Measurements from ENCODE around the gene RABL2B. TPM values are rescaled to one million over a fixed set of nuclear protein-coding genes. Genes with fewer than 3 reads are reported as not detected.

RABL2B gene
- total RNA-seq, 6 experiments from 2014 or later: 14.8 to 18.9 (median 17.4) TPM

DNA sequence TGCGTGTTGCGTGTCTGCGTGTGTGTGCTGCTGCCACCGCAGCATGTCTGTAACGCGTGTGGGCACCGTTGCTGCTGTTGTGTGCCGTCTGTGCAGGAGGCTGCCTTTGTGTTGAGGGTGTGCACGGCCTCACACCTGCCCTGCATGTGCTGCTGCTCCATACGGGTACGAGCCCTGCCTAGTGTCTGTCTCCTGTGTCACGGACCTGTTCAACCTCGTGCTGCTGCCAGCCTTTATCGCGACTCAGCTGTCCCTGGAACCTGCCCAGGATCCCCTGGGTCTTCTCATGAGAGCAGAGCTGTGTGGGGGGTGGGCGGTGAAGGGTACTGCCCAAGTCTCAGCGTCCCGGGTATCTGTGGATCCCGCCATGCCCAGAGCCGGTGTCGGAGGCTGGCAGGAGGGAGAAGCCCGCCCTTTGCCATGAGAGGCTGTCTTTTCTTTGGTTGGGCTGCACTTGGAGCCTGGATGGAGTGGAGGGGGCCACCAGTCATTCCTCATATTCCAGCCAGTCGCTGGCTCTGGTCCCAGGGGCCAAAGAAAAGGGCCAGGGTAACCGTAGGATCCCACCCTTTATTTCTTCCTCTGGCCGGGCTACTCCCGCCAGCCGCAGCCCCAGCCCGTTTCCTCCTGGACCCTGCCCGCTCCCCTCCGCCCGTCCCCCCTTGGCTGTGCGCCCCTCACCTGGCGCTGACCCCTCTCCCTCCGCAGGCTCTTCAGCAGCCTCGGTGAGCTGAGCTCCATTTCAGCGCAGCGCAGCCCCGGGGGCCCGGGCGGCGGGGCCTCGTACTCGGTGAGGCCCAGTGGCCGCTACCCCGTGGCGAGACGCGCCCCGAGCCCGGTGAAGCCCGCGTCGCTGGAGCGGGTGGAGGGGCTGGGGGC, 53.2 kb downstream of the RABL2B start:
- peaks cover 22% of the 10 kb centered on the region for H3K27me3 Mint-ChIP-seq (ENCODE audit: insufficient read depth)
- peaks cover 21% of the 10 kb centered on the region for H3K4me1 Mint-ChIP-seq (ENCODE audit: low read depth)
- TF ChIP-seq, protein P1, sequence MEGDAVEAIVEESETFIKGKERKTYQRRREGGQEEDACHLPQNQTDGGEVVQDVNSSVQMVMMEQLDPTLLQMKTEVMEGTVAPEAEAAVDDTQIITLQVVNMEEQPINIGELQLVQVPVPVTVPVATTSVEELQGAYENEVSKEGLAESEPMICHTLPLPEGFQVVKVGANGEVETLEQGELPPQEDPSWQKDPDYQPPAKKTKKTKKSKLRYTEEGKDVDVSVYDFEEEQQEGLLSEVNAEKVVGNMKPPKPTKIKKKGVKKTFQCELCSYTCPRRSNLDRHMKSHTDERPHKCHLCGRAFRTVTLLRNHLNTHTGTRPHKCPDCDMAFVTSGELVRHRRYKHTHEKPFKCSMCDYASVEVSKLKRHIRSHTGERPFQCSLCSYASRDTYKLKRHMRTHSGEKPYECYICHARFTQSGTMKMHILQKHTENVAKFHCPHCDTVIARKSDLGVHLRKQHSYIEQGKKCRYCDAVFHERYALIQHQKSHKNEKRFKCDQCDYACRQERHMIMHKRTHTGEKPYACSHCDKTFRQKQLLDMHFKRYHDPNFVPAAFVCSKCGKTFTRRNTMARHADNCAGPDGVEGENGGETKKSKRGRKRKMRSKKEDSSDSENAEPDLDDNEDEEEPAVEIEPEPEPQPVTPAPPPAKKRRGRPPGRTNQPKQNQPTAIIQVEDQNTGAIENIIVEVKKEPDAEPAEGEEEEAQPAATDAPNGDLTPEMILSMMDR (IDR thresholded peaks at IDR 0.05): no peak
- H3K36me3 Mint-ChIP-seq (ENCODE audit: low read depth): no peaks in the 10 kb centered on the region
- DNase-seq: no peak
- H3K4me3 Mint-ChIP-seq: no peak overlapping the region
- H3K27ac Mint-ChIP-seq: no peak overlapping the region
- no peaks in the 10 kb centered on the region for H3K9me3 Mint-ChIP-seq

DNA sequence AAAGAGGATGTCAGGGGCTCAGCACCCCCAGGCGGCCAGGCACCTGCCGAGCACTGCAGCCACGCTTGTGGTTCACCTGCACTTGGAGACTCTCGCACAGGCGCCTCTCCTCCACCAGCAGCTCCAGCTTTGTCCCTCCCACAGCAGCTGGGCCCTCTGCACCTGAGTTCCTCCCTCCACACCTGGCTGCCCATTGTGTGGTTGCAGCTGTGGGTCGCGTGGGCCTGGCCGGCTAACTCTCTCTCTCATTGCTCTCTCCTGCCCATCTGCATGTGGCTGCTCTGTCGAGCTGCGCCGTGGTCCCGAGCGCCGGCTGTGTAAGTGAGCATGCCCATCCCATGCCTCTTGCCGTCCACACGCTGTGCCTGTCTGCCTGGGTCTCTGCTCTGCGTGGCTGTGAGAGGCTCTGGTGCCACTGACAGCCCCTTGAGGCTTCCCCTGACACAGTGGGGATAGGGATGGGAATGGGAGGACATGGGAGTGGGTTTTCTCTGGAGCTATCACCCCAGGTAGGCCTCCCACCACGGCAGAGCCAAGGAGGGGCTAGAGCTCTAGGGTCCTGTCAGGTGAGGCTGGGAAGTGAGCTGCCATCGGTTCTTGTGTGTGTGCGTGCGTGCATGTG, 53.9 kb downstream of the RABL2B start:
- H3K4me1 Mint-ChIP-seq (ENCODE audit: low read depth): peaks cover 21% of the 10 kb centered on the region
- no peaks in the 10 kb centered on the region for H3K9me3 Mint-ChIP-seq
- TF ChIP-seq, protein P1 (IDR thresholded peaks at IDR 0.05): no peak
- H3K36me3 Mint-ChIP-seq (ENCODE audit: low read depth): no peaks in the 10 kb centered on the region
- no peak overlapping the region for H3K27ac Mint-ChIP-seq
- no peak for DNase-seq
- H3K4me3 Mint-ChIP-seq: no peak overlapping the region
- peaks cover 17% of the 10 kb centered on the region for H3K27me3 Mint-ChIP-seq (ENCODE audit: insufficient read depth)

DNA sequence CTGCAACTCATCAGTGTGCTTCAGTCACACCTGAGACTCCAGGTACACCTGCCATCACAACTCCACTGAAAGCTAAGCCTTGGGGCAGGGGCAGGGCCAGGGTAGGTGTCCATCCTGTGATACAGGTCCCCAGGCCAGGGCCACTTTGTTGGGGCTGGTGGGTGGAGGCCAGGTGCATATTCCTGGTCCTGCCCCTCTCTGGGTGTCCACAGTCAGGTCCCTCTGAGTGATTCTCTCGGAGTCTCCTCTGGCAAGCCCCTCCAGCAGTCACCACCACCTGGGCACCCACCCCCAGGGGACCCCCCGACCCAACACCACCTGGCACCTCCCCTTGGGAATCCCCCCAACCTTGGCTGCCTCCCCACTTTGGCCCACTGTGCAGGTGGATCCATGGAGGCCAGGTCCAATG, 54.9 kb downstream of the RABL2B start:
- Mint-ChIP-seq H3K9me3 (no peaks in the 10 kb centered on the region), H3K27ac (no peak overlapping the region), H3K36me3 (ENCODE audit: low read depth) (no peaks in the 10 kb centered on the region), H3K4me3 (no peak overlapping the region), H3K4me1 (ENCODE audit: low read depth) (peaks cover 14% of the 10 kb centered on the region), H3K27me3 (ENCODE audit: insufficient read depth) (peaks cover 13% of the 10 kb centered on the region)
- TF ChIP-seq, protein P1 (IDR thresholded peaks at IDR 0.05): no peak
- no peak for DNase-seq

DNA sequence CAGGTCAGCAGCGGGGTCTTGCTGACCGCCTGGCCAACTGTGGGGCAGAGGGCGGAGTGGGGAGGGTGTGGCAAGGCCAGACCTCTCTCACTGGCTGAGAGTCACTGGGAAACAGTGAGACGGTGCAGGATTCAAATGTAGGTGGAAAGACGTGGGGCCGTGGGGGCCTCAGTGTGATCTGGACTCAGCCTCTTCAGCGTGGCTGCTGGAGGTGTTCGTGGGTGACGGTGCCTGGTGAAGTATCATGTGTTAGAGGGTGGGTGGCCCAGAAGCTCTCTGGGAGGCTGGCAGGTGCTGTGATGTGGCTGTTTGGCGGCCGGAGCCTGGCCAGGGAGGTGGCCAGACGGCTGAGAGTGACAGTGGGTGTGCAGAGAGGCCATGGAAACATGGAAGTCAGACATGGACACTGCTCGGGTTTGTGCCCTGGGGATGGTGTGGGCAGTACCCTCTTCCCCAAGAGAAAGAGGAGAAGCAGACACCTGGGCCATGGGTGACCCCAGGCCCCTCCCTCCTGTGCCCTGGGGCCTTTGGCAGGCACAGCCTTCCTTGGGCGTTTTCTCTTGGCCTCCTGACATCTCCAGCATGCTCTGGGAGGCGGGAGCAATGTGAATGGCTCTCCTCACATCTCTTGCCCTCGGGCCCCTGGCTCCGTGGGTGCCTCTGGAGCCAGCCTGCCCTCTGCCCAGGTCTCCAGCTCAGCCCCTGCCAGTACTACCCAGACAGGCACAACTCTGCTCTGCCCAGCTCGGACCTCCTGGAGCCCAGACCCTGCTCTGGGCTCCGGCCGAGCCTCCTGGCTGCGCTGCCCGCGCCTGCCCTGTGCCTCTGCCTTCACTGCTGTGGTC, 55.5 kb downstream of the RABL2B start:
- Mint-ChIP-seq H3K27ac (no peak overlapping the region), H3K36me3 (ENCODE audit: low read depth) (no peaks in the 10 kb centered on the region), H3K27me3 (ENCODE audit: insufficient read depth) (peaks cover 17% of the 10 kb centered on the region), H3K9me3 (no peaks in the 10 kb centered on the region), H3K4me3 (no peak overlapping the region), H3K4me1 (ENCODE audit: low read depth) (peaks cover 8% of the 10 kb centered on the region)
- no peak for DNase-seq
- TF ChIP-seq, protein P1 (IDR thresholded peaks at IDR 0.05): no peak

DNA sequence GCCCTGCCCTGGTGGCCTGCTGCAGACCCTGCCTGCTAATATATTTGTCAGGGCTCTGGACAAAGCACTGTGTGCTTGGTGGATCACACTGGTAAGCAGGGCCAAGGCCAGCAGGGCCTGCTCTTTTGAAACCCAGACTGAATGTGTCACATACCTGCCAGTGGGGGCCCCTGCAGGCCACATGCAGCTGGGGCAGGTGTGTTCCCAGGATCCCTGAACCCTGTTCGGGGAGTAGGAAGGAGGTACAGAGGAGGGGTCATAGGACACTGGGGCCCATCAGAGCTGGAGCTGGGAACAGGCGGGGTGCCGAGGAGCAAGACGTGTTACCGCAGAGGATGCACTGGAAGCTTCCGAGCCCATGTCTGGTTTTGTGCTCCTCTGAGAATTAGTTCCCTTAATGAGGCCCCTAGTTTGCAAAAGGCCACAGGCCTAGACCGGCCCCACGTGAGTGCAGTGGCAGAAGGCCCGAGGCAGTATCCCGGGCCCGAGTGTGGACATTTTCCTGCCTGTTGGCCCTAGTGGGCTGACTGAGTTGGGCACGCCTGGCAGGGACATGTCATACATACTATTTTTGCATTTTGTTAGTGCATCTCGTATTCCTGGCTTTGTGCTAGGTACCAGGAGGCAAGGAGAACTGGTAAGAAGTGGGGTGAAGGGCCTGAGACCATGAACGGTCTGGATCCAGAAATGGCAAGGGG, 56.6 kb downstream of the RABL2B start:
- H3K27ac Mint-ChIP-seq: no peak overlapping the region
- H3K4me3 Mint-ChIP-seq: no peak overlapping the region

More for the DNA sequence above, 56.6 kb downstream of the RABL2B start:
- Mint-ChIP-seq H3K4me1 (ENCODE audit: low read depth) (peaks cover under 1% of the 10 kb centered on the region; the same call in 1 of the 2 replicates), H3K27me3 (ENCODE audit: insufficient read depth) (peaks cover 18% of the 10 kb centered on the region), H3K36me3 (ENCODE audit: low read depth) (no peaks in the 10 kb centered on the region), H3K9me3 (no peaks in the 10 kb centered on the region)
- DNase-seq: no peak
- TF ChIP-seq, protein P1 (IDR thresholded peaks at IDR 0.05): no peak
